Choroid plexus epithelial cell (primary cell): Measurements from ENCODE around the gene SERGEF.
A peak's percentile ranks its signal among the peaks of the same experiment; 100 is the strongest.

Experiments
- DNase-seq: peaks from one replicate; pipeline ENCODE4 v3.0.0-alpha.2; 2010; ENCODE audit warnings: low read depth
- H3K4me3 ChIP-seq: 2 replicates; pipeline ENCODE4 v1.5.1; 2011; ENCODE audit warnings: low read depth, mild to moderate bottlenecking, control low read depth, low read length, moderate library complexity
- TF ChIP-seq, protein P1 (sequence below): conservative IDR thresholded peaks from 2 replicates; pipeline ENCODE4 v1.5.1; 2011; ENCODE audit warnings: low read depth, mild to moderate bottlenecking, control low read depth, inconsistent platforms, low read length, moderate library complexity

The SERGEF gene

DNA sequence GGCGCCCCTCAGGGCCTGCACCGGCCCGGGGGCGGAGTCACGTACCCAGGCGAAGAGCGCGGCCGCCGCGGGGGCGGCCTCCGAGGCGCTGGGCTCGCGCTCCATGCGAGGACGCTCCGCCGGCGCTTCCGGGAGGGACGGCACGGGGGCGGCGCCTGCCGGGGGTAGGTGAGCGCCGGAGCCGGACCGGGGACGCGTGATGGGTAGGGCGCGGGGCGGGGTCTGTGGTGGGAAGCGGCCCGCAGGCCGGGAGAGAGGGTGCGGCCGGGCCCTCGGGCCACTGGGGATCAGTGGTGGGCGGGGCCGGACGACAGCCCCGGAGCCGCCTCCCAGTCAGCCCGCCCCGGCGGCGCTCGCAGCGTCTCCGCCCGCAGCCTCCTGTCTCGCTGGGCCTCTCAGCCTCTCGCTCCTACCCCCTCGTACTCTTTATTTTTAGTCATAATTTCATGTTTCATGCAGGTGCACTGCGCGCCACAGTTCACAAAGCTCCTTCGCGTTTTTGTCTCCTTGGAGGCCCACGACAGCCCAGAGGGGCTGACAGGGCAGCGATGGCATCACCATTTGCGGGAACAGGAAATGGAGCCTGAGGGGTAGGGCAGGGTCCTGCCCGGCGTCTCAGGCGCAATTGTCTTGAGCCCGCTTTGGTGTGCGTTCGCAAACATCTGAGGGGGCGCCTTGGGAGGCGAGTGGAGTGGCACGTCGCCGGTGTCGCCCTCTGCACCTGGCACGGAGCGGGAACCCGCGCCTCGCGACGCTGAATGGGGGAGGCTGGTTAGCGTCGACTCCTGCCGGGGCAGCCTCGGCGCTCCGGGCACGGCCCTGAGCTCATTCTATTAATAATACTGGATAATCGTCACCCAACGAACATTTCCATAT lies at the start of gene SERGEF:
TSS of gene SERGEF (minus strand) at position 142 of the 876 bp plus-strand sequence. CDS start at position 105, 37 bp downstream.
- DNase-seq: peak; percentile 88
- TF ChIP-seq, protein P1, sequence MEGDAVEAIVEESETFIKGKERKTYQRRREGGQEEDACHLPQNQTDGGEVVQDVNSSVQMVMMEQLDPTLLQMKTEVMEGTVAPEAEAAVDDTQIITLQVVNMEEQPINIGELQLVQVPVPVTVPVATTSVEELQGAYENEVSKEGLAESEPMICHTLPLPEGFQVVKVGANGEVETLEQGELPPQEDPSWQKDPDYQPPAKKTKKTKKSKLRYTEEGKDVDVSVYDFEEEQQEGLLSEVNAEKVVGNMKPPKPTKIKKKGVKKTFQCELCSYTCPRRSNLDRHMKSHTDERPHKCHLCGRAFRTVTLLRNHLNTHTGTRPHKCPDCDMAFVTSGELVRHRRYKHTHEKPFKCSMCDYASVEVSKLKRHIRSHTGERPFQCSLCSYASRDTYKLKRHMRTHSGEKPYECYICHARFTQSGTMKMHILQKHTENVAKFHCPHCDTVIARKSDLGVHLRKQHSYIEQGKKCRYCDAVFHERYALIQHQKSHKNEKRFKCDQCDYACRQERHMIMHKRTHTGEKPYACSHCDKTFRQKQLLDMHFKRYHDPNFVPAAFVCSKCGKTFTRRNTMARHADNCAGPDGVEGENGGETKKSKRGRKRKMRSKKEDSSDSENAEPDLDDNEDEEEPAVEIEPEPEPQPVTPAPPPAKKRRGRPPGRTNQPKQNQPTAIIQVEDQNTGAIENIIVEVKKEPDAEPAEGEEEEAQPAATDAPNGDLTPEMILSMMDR: no peak
- H3K4me3 ChIP-seq: peak within 1 kb of the TSS; percentile 82

DNA sequence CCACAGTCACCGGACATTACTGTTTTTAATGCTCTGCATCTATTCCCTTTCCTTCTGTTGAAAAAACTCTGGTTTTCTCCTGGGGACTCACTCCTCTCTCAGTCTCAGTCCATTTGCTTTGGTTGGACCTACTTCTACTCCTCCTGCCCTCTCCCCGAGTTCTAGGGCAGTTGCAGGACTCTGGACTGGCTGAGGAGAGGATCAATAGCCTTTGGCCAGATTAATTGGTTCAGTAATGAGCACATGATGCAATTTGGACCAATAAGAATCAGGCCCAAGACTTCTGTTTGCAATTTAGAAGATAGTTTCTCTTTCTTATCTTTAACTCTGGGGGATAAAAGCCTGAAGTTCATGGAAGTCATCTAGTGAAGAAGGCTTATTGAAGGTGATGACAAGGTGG lies 48.5 kb upstream of the SERGEF start:
- DNase-seq: no peak
- TF ChIP-seq, protein P1: no peak
- no peak overlapping the region for H3K4me3 ChIP-seq

DNA sequence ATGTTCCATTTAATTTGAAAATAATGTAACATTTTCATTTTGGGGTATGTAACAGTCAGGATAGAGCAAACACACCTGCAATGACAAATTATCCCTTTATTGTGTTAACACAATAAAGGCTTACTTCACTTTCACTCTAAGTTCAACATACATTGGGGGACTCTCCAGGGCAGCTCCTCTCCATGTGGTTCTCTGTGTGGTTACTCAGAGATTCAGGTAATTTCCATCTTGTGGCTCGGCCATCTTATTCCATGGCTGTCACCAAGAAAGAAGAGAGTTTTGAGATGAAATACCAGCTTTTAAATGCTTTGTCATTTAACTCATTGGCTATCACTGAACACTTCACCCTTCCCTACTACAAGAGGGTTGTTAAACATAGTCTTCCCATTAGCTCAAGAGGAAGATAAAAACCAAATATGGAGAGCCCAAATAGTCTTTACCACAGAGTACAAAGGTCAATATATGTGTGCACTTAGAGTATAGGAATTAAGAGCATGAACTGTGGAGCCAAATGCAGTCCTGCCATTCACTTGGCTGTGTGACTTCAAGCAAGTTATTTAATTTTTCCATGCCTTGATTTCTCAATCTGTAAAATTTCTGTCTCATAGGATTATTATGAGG lies 43.8 kb upstream of the SERGEF start:
- TF ChIP-seq, protein P1: no peak
- DNase-seq: no peak
- no peak overlapping the region for H3K4me3 ChIP-seq

DNA sequence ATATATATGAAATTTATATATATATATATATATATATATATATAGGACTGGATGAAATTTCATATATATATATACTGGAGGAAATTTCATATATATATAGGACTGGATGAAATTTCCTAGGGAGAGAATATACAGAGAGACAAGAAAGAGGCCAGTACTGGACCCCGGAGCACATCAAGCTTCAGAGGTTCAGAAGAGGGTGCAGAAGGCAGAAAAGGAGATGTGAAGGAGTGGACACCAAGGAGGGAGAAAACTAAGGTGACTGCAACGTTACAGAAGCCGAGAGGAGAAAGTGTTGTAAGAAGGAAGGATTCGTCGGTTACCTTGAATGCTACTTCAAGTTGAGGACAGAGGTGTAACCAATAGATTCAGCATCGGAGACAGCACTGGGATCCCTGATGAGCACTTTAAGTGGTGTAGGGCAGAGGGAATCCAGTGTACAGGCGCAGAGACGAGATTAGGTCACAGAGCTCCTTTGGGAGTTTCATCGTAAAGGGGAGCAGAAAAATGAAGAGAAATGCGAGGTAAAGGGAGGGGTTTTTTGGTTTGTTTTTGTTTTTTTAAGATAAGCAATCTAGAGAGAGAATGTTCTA lies 41.8 kb upstream of the SERGEF start:
- TF ChIP-seq, protein P1: no peak
- no peak overlapping the region for H3K4me3 ChIP-seq
- no peak for DNase-seq

DNA sequence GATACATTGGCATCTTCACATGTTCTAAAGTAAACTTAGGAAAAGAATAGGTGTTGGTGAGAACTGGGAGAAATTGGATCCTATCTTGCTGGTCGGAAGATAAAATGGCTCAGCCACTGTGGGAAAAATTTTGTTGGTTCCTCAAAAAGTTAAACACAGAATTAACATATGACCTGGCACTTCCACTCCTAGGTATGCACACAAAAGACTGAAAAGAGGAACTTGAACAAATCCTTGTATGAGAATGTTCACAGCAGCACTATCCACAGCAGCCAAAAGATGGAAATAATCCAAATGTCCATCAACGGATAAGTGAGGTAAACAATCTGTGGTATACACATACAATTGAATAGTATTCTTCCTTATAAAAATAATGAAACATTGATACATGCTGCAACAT lies 38.0 kb upstream of the SERGEF start:
- no peak for DNase-seq
- H3K4me3 ChIP-seq: no peak overlapping the region
- TF ChIP-seq, protein P1: no peak

DNA sequence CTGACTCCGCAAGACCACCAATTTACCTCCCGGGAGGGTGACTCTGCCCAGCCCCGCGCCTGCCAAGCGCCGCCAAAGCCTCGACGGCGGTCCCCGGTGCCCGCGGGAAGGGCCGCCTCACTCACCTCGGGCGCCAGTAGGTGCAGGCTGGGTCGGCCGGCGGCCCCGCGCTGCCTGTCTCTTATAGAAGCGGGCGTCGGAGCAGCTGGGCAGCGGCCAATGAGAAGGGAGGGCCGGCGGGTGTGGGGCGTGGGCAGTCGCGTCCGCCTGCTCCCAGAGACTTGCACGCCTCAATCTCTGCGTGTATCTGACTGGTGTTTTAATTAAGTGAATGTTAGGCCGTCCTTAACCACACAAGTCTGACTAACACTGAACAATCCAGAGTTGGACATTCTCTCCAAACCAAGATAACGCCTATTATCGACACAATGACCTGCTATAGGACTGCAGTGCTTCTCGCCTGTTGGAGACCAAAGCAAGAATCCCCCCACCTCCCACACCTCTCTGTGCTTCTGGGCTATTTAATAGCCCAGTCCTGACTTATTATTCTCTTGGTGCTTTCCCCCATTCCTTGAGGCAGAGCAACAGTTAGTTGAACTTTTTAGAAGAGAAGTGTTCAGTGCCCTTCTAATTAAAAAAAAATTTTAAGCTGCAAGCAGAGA lies 33.4 kb upstream of the SERGEF start, which contains the start of gene TPH1:
TSS of gene TPH1 (minus strand) at position 154 of the 662 bp plus-strand sequence. CDS start 5,507 bp downstream, outside the sequence.
- DNase-seq: peak; percentile 27
- no peak within 1 kb of the TSS for H3K4me3 ChIP-seq
- TF ChIP-seq, protein P1: no peak
